HG03460 (cell line): ENCODE results near the gene SLIT1.

ENCODE experiments used
- ATAC-seq: cut with Tn5 transposase; IDR thresholded peaks from one replicate; pipeline ENCODE4 v1.9.1; 2021; ENCODE audit not compliant: unreplicated experiment

SLIT1 gene

GRCh38 chr10:96984541-96985131 is 201.1 kb downstream of the SLIT1 start:
- ATAC-seq = peak; percentile 65

DNA sequence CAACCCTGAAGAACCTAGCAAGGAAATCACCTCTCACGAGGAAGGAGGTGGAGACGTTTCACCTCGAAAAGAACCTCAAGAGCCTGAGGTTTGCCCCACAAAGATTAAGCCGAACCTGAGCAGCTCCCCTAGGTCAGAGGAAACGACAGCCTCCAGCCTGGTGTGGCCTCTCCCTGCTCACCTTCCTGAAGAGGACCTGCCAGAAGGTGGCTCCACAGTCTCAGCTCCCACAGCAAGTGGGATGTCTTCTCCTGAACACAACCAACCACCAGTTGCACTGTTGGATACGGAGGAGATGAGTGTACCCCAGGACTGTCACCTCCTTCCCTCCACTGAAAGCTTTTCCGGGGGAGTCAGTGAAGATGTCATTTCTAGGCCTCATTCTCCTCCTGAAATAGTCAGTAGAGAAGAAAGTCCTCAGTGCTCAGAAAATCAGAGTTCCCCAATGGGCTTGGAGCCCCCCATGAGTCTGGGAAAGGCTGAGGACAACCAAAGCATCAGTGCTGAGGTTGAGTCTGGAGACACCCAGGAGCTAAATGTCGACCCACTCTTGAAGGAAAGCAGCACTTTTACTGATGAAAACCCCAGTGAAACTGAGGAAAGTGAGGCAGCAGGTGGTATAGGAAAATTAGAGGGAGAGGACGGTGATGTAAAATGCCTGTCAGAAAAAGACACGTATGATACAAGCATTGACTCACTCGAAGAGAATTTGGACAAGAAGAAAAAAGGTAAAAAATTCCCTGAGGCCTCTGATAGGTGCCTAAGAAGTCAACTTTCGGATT is 203.4 kb downstream of the SLIT1 start:
- no peak for ATAC-seq

- peak; percentile 63 for ATAC-seq
These were observed 207.1 kb downstream of the SLIT1 start for GRCh38 chr10:96978621-96979154.

DNA sequence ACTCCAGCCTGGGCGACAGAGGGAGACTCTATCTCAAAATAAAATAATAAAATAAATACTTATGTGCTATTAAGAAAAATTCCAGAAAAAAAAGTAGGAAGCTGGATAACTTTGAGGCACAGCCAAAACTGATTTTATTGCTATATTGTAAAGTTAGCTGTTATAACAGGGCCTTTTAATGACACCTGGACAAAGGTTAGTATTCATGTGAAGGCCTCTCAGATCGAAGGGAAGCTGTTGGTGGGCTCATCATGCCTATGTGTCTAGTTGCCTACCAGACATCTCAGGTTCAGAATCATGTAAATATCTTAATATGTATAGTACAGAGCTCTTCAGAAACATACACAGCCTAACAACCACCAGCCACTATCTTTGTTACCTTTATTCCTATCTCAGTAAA is 210.6 kb downstream of the SLIT1 start:
- no peak for ATAC-seq

- no peak for ATAC-seq
These were observed 211.7 kb downstream of the SLIT1 start for GRCh38 chr10:96973809-96974747.

- no peak for ATAC-seq
These were observed 213.5 kb downstream of the SLIT1 start for GRCh38 chr10:96972264-96972663.

GRCh38 chr10:96971324-96971723 is 214.4 kb downstream of the SLIT1 start:
- no peak for ATAC-seq

- ATAC-seq = no peak
These were observed 216.9 kb downstream of the SLIT1 start for GRCh38 chr10:96968682-96969423.

- no peak for ATAC-seq
These were observed 217.9 kb downstream of the SLIT1 start for GRCh38 chr10:96967847-96968246.

DNA sequence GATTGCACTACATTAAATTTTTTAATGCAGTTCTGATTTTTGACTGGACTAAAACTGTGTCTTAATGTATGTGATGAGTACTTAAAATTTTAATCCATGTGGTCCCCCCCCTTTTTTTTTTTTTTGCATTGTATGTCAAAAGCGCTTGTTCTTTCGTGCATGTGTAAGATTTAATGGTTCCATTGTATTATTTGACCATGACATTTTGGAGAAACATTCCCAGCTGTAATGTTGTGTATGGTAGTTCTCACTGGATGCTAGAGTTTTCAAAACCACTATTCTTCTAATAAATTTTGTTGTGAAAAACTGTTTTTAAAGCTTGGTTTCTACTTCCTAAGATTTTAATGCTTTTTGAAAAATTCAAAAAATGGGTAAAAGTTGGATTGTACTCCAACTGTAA is 221.6 kb downstream of the SLIT1 start:
- no peak for ATAC-seq

DNA sequence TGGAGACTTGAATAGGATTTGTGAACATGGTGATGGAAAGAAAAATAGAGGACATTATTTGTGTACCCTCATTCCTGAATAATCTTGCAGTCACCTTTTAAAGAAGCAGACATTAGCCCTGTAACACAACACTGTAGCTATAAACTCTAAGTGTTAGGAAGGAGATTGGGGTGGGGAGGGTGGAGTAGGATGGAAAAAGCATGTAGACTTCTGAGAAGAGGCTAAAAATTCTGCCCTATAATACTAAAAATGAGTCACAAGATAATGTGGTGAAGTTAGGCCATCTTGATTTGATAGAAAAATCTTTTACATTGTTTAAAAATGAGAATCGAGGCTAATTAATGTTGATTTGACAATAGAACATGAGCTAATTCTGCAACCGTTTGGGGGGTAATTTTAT is 224.9 kb downstream of the SLIT1 start:
- ATAC-seq = no peak

DNA sequence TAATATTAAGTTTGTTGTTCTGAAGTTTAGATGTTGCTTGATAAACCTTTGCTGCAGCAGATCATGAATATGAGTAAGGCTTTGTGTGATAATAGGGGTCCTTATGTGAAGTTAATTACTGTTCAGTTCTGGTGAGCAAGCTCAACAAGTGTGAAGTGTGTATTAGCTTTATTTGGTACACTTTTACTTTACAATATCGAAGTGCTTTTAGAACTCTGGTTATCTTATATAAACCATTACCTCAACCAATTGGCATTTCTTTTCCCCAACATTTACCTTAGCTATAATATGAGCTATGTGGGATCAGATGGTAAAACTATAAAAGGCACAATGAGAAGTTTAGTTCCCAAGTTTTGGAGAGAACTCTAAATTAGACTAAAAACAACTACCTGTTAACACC is 226.0 kb downstream of the SLIT1 start:
- ATAC-seq = no peak

GRCh38 chr10:96958071-96958470 is 227.7 kb downstream of the SLIT1 start:
- no peak for ATAC-seq

DNA sequence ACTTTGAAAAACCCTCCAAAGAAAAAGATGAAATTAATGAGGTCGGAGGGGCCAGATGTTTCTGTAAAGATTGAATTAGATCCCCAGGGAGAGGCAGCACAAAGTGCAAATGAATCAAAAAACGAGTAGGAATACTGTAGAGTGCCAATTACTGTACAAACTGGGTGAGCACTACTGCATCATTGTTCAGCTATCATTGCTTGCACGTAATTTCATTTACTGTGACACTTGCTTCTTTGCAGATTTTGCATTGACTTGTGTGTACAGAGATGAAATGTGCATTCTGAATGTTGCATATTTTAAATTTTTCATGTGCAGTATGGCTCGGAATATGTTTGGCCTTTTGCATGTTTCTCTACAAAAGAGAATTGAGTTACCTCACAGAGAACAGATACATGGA is 230.0 kb downstream of the SLIT1 start:
- no peak for ATAC-seq

- no peak for ATAC-seq
These were observed 233.8 kb downstream of the SLIT1 start for GRCh38 chr10:96951954-96952353.

DNA sequence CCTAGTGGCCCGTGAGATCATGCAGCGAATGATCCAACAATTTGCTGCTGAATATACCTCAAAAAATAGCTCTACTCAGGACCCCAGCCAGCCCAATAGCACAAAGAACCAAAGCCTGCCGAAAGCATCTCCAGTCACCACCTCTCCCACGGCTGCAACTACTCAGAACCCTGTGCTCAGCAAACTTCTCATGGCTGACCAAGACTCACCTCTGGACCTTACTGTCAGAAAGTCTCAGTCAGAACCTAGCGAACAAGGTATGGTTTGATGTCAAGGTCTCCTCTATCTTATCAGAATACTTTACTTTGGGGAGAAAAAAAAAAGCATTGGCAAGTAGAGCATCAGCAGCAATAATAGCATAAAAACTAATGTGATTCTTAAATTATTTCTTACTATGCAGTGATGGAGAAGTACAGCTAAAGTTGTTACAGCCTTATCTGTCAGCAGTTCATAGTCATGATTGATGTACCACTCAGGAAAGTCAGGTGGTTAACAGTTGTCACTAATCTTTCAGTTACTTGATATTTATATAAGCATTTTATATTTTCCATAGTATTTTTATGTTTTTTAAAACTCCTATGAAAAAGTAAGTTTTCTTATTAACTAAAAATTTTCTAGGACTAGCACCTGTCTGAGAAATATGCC is 236.6 kb downstream of the SLIT1 start:
- no peak for ATAC-seq
